HepG2 (cell line): ENCODE measurements around the gene MILR1. TPM values are rescaled to one million over a fixed set of nuclear protein-coding genes. Genes with fewer than 3 reads are reported as not detected.

Experiments
- AGO1 ChIP-seq: fragments of 200-400 bp; formaldehyde crosslinking; IDR thresholded peaks from 2 replicates; pipeline ENCODE4 v1.6.1; 2017; ENCODE audit warnings: mild to moderate bottlenecking, low read depth, low read length, moderate library complexity; ENCODE audit not compliant: poor library complexity, severe bottlenecking
- BRD4 ChIP-seq: sonication (generic); formaldehyde crosslinking; IDR thresholded peaks from 2 replicates; pipeline ENCODE4 v1.4.0; 2020; ENCODE audit warnings: missing genetic modification reagents
- ELF3 ChIP-seq: IDR thresholded peaks from 2 replicates; pipeline ENCODE4 v1.6.1; 2016; ENCODE audit warnings: missing genetic modification reagents, missing compliant biosample characterization
- FOSL1 ChIP-seq: sonication (generic); formaldehyde crosslinking; IDR thresholded peaks from 2 replicates; pipeline ENCODE4 v1.9.0; 2021; ENCODE audit warnings: missing genetic modification reagents, borderline replicate concordance
- FOXO4 ChIP-seq: sonication (generic); formaldehyde crosslinking; conservative IDR thresholded peaks from 2 replicates; pipeline ENCODE4 v1.8.1; 2023; ENCODE audit warnings: missing genetic modification reagents
- KDM4B ChIP-seq: sonication (generic); formaldehyde crosslinking; IDR thresholded peaks from 2 replicates; pipeline ENCODE4 v1.4.0; 2020; ENCODE audit warnings: missing genetic modification reagents
- NFATC3 ChIP-seq: sonication (generic); formaldehyde crosslinking; IDR thresholded peaks from 2 replicates; pipeline ENCODE4 v1.5.1; 2020; ENCODE audit warnings: mild to moderate bottlenecking, missing genetic modification reagents
- PAX8 ChIP-seq: sonication (generic); formaldehyde crosslinking; IDR thresholded peaks from 2 replicates; pipeline ENCODE4 v1.8.0; 2022; ENCODE audit warnings: mild to moderate bottlenecking, missing genetic modification reagents, borderline replicate concordance
- PITX1 ChIP-seq: sonication (generic); formaldehyde crosslinking; IDR thresholded peaks from 2 replicates; pipeline ENCODE4 v1.5.1; 2020; ENCODE audit warnings: mild to moderate bottlenecking, missing genetic modification reagents
- RAD21 ChIP-seq: fragments of 450-650 bp; formaldehyde crosslinking; IDR thresholded peaks from 2 replicates; pipeline ENCODE4 v1.5.0; 2020; ENCODE audit warnings: mild to moderate bottlenecking
- RBM22 ChIP-seq: fragments of 200-400 bp; formaldehyde crosslinking; optimal IDR thresholded peaks from 2 replicates; pipeline ENCODE3; 2017; ENCODE audit warnings: mild to moderate bottlenecking, low read length, moderate library complexity
- ZBTB10 ChIP-seq: sonication (generic); formaldehyde crosslinking; IDR thresholded peaks from 2 replicates; pipeline ENCODE4 v1.4.0; 2020; ENCODE audit warnings: missing genetic modification reagents, borderline replicate concordance
- ZBTB44 ChIP-seq: sonication (generic); formaldehyde crosslinking; IDR thresholded peaks from 2 replicates; pipeline ENCODE4 v1.4.0; 2020; ENCODE audit warnings: missing genetic modification reagents
- ZFAT ChIP-seq: sonication (generic); formaldehyde crosslinking; conservative IDR thresholded peaks from 2 replicates; pipeline ENCODE4 v1.8.1; 2023; ENCODE audit warnings: missing genetic modification reagents, inconsistent platforms
- ZFP36L1 ChIP-seq: sonication (generic); formaldehyde crosslinking; IDR thresholded peaks from 2 replicates; pipeline ENCODE4 v1.8.0; 2022; ENCODE audit warnings: mild to moderate bottlenecking, missing genetic modification reagents, moderate library complexity
- ZNF10 ChIP-seq: sonication (generic); formaldehyde crosslinking; IDR thresholded peaks from 2 replicates; pipeline ENCODE4 v1.4.0; 2020; ENCODE audit warnings: mild to moderate bottlenecking, low read depth, missing genetic modification reagents, borderline replicate concordance
- ZNF33B ChIP-seq: sonication (generic); formaldehyde crosslinking; IDR thresholded peaks from 2 replicates; pipeline ENCODE4 v1.5.1; 2020; ENCODE audit warnings: mild to moderate bottlenecking, missing genetic modification reagents
- ZNF343 ChIP-seq: sonication (generic); formaldehyde crosslinking; IDR thresholded peaks from 2 replicates; pipeline ENCODE4 v1.4.0; 2020; ENCODE audit warnings: mild to moderate bottlenecking, missing genetic modification reagents
- ZNF460 ChIP-seq: sonication (generic); formaldehyde crosslinking; IDR thresholded peaks from 2 replicates; pipeline ENCODE4 v1.5.1; 2020; ENCODE audit warnings: missing genetic modification reagents, mild to moderate bottlenecking, borderline replicate concordance
- ZNF513 ChIP-seq: sonication (generic); formaldehyde crosslinking; conservative IDR thresholded peaks from 2 replicates; pipeline ENCODE4 v1.5.0; 2020; ENCODE audit warnings: missing genetic modification reagents
- ZNF724P ChIP-seq: sonication (generic); formaldehyde crosslinking; IDR thresholded peaks from 2 replicates; pipeline ENCODE4 v1.8.0; 2022; ENCODE audit warnings: missing genetic modification reagents, borderline replicate concordance
- ZNF746 ChIP-seq: sonication (generic); formaldehyde crosslinking; IDR thresholded peaks from 2 replicates; pipeline ENCODE4 v1.8.0; 2022; ENCODE audit warnings: mild to moderate bottlenecking, missing genetic modification reagents
- polyA plus RNA-seq, 8 experiments: library from polyadenylated mRNA; depleted of rRNA in 3 of 8; stranded (reverse) in 7 of 8; unstranded in 1 of 8; fragments of >200 nt; fragmentation: Illumina TruSeq in 4 of 8; extraction: Trizol in 4 of 8; gene quantifications; 2 replicates each; pipeline versions ENCODE4 v1.2.1 to v1.2.3, GENCODE V29; 2011 to 2016; ENCODE audit warnings: low read depth in 4 of 8, missing spikeins in 1 of 8, mixed read lengths in 1 of 8; ENCODE audit not compliant: insufficient read depth in 1 of 8
- total RNA-seq, 5 experiments: library from RNA; depleted of rRNA; stranded (reverse); fragments of >200 nt; fragmentation: Illumina TruSeq; extraction: Trizol; gene quantifications; 2 replicates each; pipeline ENCODE4 v1.2.3, GENCODE V29; 2016; ENCODE audit warnings: low read depth in 1 of 5

The MILR1 gene
- total and polyA plus RNA-seq, 2 of the 13 experiments (the other 11 are each of a cell fraction or from before 2014, with no cell fraction given), result 0.27 to 1.7 TPM

- TF ChIP-seq FOXO4 (CRISPR knock-in tag) (no peak), ZBTB44 (CRISPR knock-in tag) (no peak), ZNF724P (CRISPR knock-in tag) (peak; percentile 28; the same call in 1 of the 2 replicates), ELF3 (CRISPR knock-in tag) (peak; percentile 73), NFATC3 (CRISPR knock-in tag) (peak; percentile 87; the same call in 1 of the 2 replicates), PAX8 (CRISPR knock-in tag) (peak; percentile 51; the same call in 1 of the 2 replicates), ZNF10 (no peak), ZFP36L1 (CRISPR knock-in tag) (peak; percentile 85; the same call in 1 of the 2 replicates), RBM22 (peak; percentile 99), ZFAT (no peak), PITX1 (CRISPR knock-in tag) (no peak; the same call in 1 of the 2 replicates), FOSL1 (CRISPR knock-in tag) (peak; percentile 46; the same call in 1 of the 2 replicates), ZNF33B (CRISPR knock-in tag) (peak; percentile 65), AGO1 (peak; percentile 100), ZNF460 (no peak), BRD4 (peak; percentile 71), ZNF513 (CRISPR knock-in tag) (0 out of 2 replicates have a peak, but pooled peaks have one; percentile 58), ZBTB10 (CRISPR knock-in tag) (no peak), ZNF746 (no peak), ZNF343 (CRISPR knock-in tag) (peak; percentile 57; the same call in 1 of the 2 replicates), KDM4B (CRISPR knock-in tag) (peak; percentile 13; the same call in 1 of the 2 replicates), RAD21 (CRISPR knock-in tag) (peak; percentile 59)
Observed at GRCh38 chr17:64496786-64497564, 48.1 kb downstream of the MILR1 start, which contains the start of gene POLG2 (continued).
